Measurements from ENCODE around the gene ADAM19.

ADAM19 gene

GRCh38 chr5:157481265-157481664, 94.3 kb downstream of the ADAM19 start:
- POLR2A ChIA-PET (ENCODE audit: low non-redundant PET), result no interaction called here
- no peak overlapping the region for H3K27ac ChIP-seq
- CTCF ChIA-PET, result interaction anchor here (0.5 to 1.8 kb wide), 4 partner anchors 10 to 329 kb away, joined by 3 to 10 read pairs (median 8); no protein-coding TSS in a partner anchor
- no peak for DNase-seq (ENCODE audit: low spot score)
- TF ChIP-seq CTCF (conservative IDR thresholded peaks at IDR 0.05; ENCODE audit: low read depth), result no peak

DNA sequence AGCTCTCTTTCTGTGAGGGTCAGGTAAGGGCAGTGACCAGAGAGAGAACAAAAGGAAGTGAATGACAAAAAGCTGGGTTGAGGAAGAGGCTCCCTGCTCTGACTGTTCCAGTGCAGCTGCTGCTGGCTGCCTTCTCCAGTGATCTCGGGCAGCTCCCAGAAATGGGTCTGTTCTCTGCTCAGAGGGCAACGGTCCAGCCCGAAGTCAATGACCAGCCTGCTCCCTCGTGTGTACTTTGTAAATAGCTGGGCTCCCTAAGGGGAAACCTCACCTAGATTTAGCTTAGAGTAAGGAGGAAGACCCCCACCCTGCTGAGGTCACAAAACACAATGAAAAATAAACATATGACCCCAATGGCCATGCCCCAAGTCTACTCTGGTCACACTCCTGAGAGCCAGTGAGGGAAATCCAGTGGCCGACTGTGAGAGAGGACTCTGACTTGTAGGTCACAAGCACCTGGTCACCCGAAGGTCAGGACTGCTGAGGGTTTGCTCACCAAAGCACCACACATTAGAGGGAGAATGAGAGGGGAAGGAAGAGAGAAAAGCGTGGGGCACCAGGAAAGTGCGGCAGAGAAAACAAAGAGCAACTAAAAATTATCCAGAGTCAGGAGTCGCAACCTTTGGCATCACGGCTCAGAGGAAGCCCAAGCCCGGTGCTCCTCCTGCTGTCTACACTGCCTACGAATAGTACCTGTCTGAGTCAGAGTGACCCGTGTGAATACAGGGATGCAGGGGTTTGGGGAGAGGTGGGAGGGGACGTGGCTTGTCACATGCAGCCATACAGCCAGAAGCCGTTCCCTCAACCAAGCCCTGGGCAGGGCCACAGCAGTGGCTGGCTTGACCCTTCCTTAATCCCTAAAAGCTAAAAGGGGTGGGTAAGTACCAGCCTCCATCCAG, 95.7 kb downstream of the ADAM19 start:
- ChIA-PET CTCF (interaction anchor here (0.5 to 1.8 kb wide), 5 partner anchors 8 to 263 kb away, joined by 3 to 10 read pairs (median 6); partner anchors contain the start of gene LSM11), POLR2A (ENCODE audit: low non-redundant PET) (no interaction called here)
- no peak overlapping the region for H3K27ac ChIP-seq

DNA sequence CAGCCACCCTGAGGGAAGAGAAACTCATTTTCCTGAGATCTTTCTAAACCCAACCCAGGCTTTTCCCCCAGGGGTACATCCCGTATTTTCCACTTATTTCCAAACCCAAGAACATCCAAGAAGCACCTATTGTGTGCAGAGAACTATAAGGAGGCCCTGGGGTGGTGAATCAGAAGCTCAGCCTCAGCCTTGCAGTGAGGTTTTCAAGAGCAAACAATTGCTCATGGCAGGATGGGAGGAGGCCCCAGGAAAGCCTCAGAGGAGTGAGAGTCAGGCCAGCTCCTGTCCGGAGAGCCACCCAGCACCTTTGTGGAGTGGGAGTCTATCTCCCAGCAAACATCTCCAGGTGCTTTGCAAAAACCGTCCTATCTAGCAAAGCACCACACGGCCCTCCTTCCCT, 96.4 kb downstream of the ADAM19 start:
- POLR2A ChIA-PET (ENCODE audit: low non-redundant PET), result interaction anchor here (0.5 to 0.6 kb wide), 2 partner anchors 129 to 275 kb away, joined by 3 to 9 read pairs; no protein-coding TSS in a partner anchor
- H3K27ac ChIP-seq, result no peak overlapping the region
- CTCF ChIA-PET, result interaction anchor here (0.5 to 1.3 kb wide), 3 partner anchors 115 to 264 kb away, joined by 3 to 7 read pairs (median 5); partner anchors contain the start of gene LSM11
- no peak for DNase-seq (ENCODE audit: low spot score)
- no peak for TF ChIP-seq CTCF (conservative IDR thresholded peaks at IDR 0.05; ENCODE audit: low read depth)

More for the DNA sequence above, 95.7 kb downstream of the ADAM19 start:
- no peak for TF ChIP-seq CTCF (conservative IDR thresholded peaks at IDR 0.05; ENCODE audit: low read depth)
- no peak for DNase-seq (ENCODE audit: low spot score)

GRCh38 chr5:157478726-157479125, 96.8 kb downstream of the ADAM19 start:
- TF ChIP-seq CTCF (conservative IDR thresholded peaks at IDR 0.05; ENCODE audit: low read depth), result no peak
- no peak for DNase-seq (ENCODE audit: low spot score)
- CTCF ChIA-PET, result interaction anchor here (1.3 kb wide), 1 partner anchor 150 kb away, joined by 7 read pairs; no protein-coding TSS in a partner anchor
- POLR2A ChIA-PET (ENCODE audit: low non-redundant PET), result interaction anchor here (0.5 to 0.6 kb wide), 2 partner anchors 130 to 275 kb away, joined by 3 to 9 read pairs; no protein-coding TSS in a partner anchor
- H3K27ac ChIP-seq, result no peak overlapping the region

- no peak for TF ChIP-seq CTCF (conservative IDR thresholded peaks at IDR 0.05; ENCODE audit: low read depth)
- POLR2A ChIA-PET (ENCODE audit: low non-redundant PET), result no interaction called here
- no peak overlapping the region for H3K27ac ChIP-seq
- no peak for DNase-seq (ENCODE audit: low spot score)
- CTCF ChIA-PET, result interaction anchor here (0.6 to 2.4 kb wide), 4 partner anchors 46 to 998 kb away, joined by 3 to 9 read pairs (median 6); no protein-coding TSS in a partner anchor
Observed at GRCh38 chr5:157477814-157478494, 97.6 kb downstream of the ADAM19 start.
